HG03064 (cell line): ENCODE data around the gene CA5A.
A peak's percentile ranks its signal among the peaks of the same experiment; 100 is the strongest.

ENCODE experiments used
- ATAC-seq: cut with Tn5 transposase; IDR thresholded peaks from one replicate; pipeline ENCODE4 v1.9.1; 2021; ENCODE audit warnings: low read depth; ENCODE audit not compliant: unreplicated experiment

The CA5A gene

GRCh38 chr16:87964049-87964659, 27.8 kb upstream of the CA5A start:
- no peak for ATAC-seq

- no peak for ATAC-seq
Measured at GRCh38 chr16:87963400-87963799, 27.1 kb upstream of the CA5A start.

- no peak for ATAC-seq
Measured at GRCh38 chr16:87961623-87962022, 25.3 kb upstream of the CA5A start.

GRCh38 chr16:87960852-87961251, 24.5 kb upstream of the CA5A start:
- ATAC-seq, result no peak

GRCh38 chr16:87960296-87960695, 24.0 kb upstream of the CA5A start:
- ATAC-seq, result no peak

- no peak for ATAC-seq
Measured at GRCh38 chr16:87959391-87959990, 23.2 kb upstream of the CA5A start.

- ATAC-seq, result no peak
Measured at GRCh38 chr16:87958632-87959031, 22.3 kb upstream of the CA5A start.

- no peak for ATAC-seq
Measured at GRCh38 chr16:87957296-87958094, 21.2 kb upstream of the CA5A start.

- ATAC-seq, result no peak
Measured at GRCh38 chr16:87956365-87957231, 20.3 kb upstream of the CA5A start.

GRCh38 chr16:87956098-87956364, 19.7 kb upstream of the CA5A start:
- ATAC-seq, result no peak

GRCh38 chr16:87955302-87956097, 19.2 kb upstream of the CA5A start:
- no peak for ATAC-seq

- ATAC-seq, result no peak
Measured at GRCh38 chr16:87954826-87955225, 18.5 kb upstream of the CA5A start.

- no peak for ATAC-seq
Measured at GRCh38 chr16:87954361-87954760, 18.0 kb upstream of the CA5A start.

- ATAC-seq, result no peak
Measured at GRCh38 chr16:87953308-87954215, 17.2 kb upstream of the CA5A start.

- ATAC-seq, result no peak
Measured at GRCh38 chr16:87952751-87953150, 16.4 kb upstream of the CA5A start.

GRCh38 chr16:87951552-87952538, 15.5 kb upstream of the CA5A start:
- ATAC-seq, result peak; percentile 9

- ATAC-seq, result peak; percentile 80
Measured at GRCh38 chr16:87950765-87951551, 14.6 kb upstream of the CA5A start, which contains the start of gene BANP. BANP (plus strand) TSS chr16:87951434; CDS start chr16:87975116, 23,682 bp downstream.
